ENCODE data around the gene NEDD4L. TPM values are rescaled to one million over a fixed set of nuclear protein-coding genes. Genes with fewer than 3 reads are reported as not detected.

Gene NEDD4L
- total and polyA plus RNA-seq, 5 donors from 2014 or later: 4.4 to 19.6 (median 7.8) TPM

DNA sequence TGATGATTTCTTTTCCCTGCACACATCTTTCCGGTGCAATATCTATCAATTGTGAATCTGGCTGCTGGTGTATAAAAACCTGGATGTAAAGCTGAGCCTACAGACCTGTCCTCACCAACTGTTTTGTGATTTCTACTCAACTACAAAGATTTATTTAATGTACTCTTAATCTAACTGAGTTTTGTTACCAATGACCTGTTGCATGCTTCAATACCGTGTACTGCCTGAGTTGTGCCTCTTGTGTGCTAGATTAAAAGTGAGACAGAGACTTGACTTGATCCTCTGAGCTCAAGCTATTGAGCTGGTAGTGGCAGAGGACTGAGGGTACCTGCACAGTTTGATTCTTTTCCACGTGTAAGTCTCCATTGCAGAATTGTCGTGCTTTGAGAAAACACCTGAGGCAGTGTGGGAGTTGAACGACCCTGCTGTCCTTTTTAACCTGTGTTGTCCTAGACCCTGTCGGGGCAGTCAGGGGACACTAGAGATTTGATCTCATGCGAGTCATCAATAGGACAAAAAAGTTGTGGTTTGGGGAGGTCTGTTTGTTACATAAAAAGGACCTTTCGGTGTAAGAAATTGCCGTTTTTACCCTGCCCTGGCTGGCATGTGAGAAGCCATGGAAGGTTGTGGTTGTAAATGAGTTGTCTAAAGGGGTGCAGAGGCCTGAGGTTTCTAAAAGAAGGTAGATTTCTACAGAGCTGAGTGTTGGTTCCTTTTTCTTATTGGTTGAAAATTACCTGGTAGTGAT is 353.5 kb downstream of the NEDD4L start:
- peaks cover 4% of the 10 kb centered on the region for H3K27me3 Mint-ChIP-seq

DNA sequence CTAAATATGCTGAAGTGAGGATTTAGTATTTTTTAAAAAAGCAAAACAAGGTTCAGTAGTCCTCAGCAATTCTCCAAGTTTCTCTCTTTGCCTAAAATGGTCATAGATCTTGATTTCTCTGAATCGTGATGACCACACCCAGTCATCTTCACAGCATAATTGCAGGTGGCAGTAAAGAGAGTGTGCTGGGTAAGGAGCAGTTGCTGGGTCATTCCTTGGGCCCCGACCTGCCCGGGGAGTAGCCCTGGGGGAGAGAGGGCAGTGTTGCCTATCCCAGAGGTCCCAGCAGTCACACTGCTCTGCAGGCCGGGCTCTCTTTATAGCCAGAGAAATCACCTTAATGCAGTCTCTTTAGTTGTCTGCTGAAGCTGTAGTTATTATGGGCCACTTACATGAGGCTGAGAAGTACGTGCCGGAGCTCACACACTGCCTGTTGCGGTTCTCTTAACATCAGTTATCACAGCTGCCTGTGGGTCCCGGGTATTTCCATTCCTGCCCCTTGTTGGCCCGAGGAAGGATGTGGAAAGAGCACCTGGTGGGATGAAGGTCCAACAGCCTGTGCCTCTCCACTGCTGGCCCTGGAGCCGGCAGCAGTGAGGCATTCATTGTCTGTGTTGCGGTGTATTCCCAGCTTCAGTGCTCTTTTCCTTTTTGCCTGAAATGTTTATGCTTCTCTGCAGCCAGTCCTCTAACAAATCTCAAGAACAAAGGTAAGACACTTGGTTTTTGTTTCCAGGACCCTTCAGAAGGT is 354.8 kb downstream of the NEDD4L start:
- Histone ChIP-seq H3K27ac (ENCODE audit: insufficient read depth, low read length, poor library complexity, severe bottlenecking) (no peak overlapping the region), H3K36me3 (ENCODE audit: control insufficient read depth, insufficient read depth, low read length) (no peaks in the 10 kb centered on the region), H3K4me1 (ENCODE audit: control insufficient read depth, insufficient read depth, low read length, poor library complexity, severe bottlenecking) (no peaks in the 10 kb centered on the region), H3K9me3 (ENCODE audit: control insufficient read depth in 2 of 2, low read length in 2 of 2) (no peaks in the 10 kb centered on the region), H3K27me3 (ENCODE audit: control insufficient read depth, insufficient read depth, low read length) (no peaks in the 10 kb centered on the region), H3K4me3 (ENCODE audit: low read depth, low read length) (no peak overlapping the region)
- Mint-ChIP-seq H3K4me3 (no peak overlapping the region), H3K27me3 (peaks cover 9% of the 10 kb centered on the region), H3K4me1 (peaks cover 5 to 19% (median 12%) of the 10 kb centered on the region in 4 donors), H3K36me3 (no peaks in the 10 kb centered on the region), H3K9me3 (no peaks in the 10 kb centered on the region), H3K27ac (no peak overlapping the region)
- ATAC-seq (ENCODE audit: low read depth in 2 of 2) (no peak), DNase-seq (peak in 1 of 3 donors; percentile 19)

More for the DNA sequence above, 353.5 kb downstream of the NEDD4L start:
- Mint-ChIP-seq H3K4me1 (peaks cover 5 to 19% (median 12%) of the 10 kb centered on the region in 4 donors), H3K27ac (no peak overlapping the region), H3K36me3 (peaks cover 4% of the 10 kb centered on the region), H3K4me3 (peak overlapping the region in 1 of 4 donors; percentile 36), H3K9me3 (no peaks in the 10 kb centered on the region)
- Histone ChIP-seq H3K9me3 (ENCODE audit: control insufficient read depth in 2 of 2, low read length in 2 of 2) (no peaks in the 10 kb centered on the region), H3K27me3 (ENCODE audit: control insufficient read depth, insufficient read depth, low read length) (no peaks in the 10 kb centered on the region), H3K4me3 (ENCODE audit: low read depth, low read length) (no peak overlapping the region), H3K4me1 (ENCODE audit: control insufficient read depth, insufficient read depth, low read length, poor library complexity, severe bottlenecking) (no peaks in the 10 kb centered on the region), H3K27ac (ENCODE audit: insufficient read depth, low read length, poor library complexity, severe bottlenecking) (no peak overlapping the region), H3K36me3 (ENCODE audit: control insufficient read depth, insufficient read depth, low read length) (no peaks in the 10 kb centered on the region)
- DNase-seq: no peak
- no peak for ATAC-seq (ENCODE audit: low read depth in 2 of 2)

DNA sequence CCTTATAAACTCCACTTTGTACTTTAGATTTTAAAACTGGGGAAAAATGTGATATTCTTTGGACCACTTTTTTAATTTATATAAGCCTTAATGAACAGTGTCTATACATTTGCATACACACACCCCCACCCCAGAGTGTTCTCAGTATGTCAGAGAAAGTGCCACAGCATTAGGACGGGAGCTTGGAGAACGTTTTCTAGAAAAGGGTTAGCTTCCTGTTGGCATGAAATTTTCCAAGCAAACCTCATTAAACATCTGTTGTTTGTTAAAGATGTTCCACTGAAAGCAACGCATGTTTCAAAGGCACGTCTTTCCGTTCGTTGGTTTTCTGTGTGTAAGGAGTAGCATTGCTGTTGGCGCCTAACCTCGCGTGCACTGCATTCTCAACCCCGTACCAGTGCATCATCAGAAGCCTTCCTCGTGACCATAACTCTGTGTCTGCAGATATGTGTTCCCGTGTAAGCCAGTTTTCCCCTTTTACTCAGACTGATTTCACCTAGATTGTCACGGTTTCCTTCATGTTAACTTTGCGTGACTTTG is 356.4 kb downstream of the NEDD4L start:
- H3K4me3 Mint-ChIP-seq: peak overlapping the region in 2 of 4 donors; percentile 22 to 27
- H3K27ac Mint-ChIP-seq: no peak overlapping the region

DNA sequence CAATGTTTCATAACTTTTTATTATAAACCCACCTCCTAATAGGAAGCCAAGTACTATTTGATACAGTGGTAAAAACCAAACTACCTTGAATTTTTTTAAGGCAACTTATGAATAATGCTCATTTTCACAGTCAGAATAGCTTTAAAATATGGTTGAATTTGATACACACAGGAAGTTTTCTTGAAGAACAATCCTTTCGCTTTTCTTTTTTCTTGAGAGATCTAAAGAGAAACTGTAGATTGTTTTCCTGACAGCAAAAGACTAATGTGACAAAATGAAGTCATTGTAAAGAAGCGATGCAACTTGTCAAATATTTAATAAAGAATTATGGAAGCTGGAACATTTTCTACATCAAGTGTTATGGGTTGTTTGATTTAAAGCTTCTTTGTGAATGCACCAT is 357.2 kb downstream of the NEDD4L start:
- ATAC-seq (ENCODE audit: low read depth in 2 of 2) (no peak), DNase-seq (peak in 1 of 3 donors; percentile 53)
- no peaks in the 10 kb centered on the region for H3K36me3 ChIP-seq (ENCODE audit: control insufficient read depth, insufficient read depth, low read length)
- H3K4me1 ChIP-seq (ENCODE audit: control insufficient read depth, insufficient read depth, low read length, poor library complexity, severe bottlenecking): no peaks in the 10 kb centered on the region
- H3K27me3 ChIP-seq (ENCODE audit: control insufficient read depth, insufficient read depth, low read length): no peaks in the 10 kb centered on the region
- Mint-ChIP-seq H3K4me3 (no peak overlapping the region), H3K36me3 (no peaks in the 10 kb centered on the region), H3K9me3 (no peaks in the 10 kb centered on the region), H3K4me1 (peaks cover 5 to 19% (median 12%) of the 10 kb centered on the region in 4 donors), H3K27ac (peak overlapping the region in 1 of 3 donors; percentile 47), H3K27me3 (peaks cover 9% of the 10 kb centered on the region)
- H3K27ac ChIP-seq (ENCODE audit: insufficient read depth, low read length, poor library complexity, severe bottlenecking): no peak overlapping the region
- H3K9me3 ChIP-seq (ENCODE audit: control insufficient read depth in 2 of 2, low read length in 2 of 2): no peaks in the 10 kb centered on the region
- no peak overlapping the region for H3K4me3 ChIP-seq (ENCODE audit: low read depth, low read length)

More for the DNA sequence above, 356.4 kb downstream of the NEDD4L start:
- ATAC-seq (ENCODE audit: low read depth in 2 of 2) (no peak), DNase-seq (peak in 1 of 3 donors; percentile 48)
- Histone ChIP-seq H3K9me3 (ENCODE audit: control insufficient read depth in 2 of 2, low read length in 2 of 2) (no peaks in the 10 kb centered on the region), H3K4me1 (ENCODE audit: control insufficient read depth, insufficient read depth, low read length, poor library complexity, severe bottlenecking) (no peaks in the 10 kb centered on the region), H3K27me3 (ENCODE audit: control insufficient read depth, insufficient read depth, low read length) (no peaks in the 10 kb centered on the region), H3K27ac (ENCODE audit: insufficient read depth, low read length, poor library complexity, severe bottlenecking) (no peak overlapping the region), H3K4me3 (ENCODE audit: low read depth, low read length) (peak overlapping the region; percentile 29), H3K36me3 (ENCODE audit: control insufficient read depth, insufficient read depth, low read length) (no peaks in the 10 kb centered on the region)
- H3K36me3 Mint-ChIP-seq: no peaks in the 10 kb centered on the region
- peaks cover 9% of the 10 kb centered on the region for H3K27me3 Mint-ChIP-seq
- H3K4me1 Mint-ChIP-seq: peaks cover 5 to 19% (median 12%) of the 10 kb centered on the region in 4 donors
- H3K9me3 Mint-ChIP-seq: no peaks in the 10 kb centered on the region

DNA sequence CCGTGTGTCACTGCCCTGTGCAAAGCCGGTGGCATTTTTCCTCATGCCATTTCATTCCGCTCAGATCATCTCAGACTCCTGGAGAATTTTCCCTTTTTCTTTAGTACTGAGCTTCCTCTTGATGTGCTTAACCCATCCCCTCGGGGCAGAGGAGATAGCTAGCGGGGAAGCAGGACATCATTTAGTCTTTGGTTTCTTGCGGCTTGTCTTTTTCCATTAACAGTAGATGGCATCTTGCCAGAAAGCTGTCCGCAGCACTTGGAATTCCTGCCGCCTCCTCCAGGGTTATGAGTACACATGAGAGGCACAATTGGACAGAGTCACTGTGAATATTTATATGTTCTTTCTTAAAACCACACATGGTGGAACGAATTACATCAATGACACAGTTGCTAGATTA is 358.2 kb downstream of the NEDD4L start:
- Histone ChIP-seq H3K9me3 (ENCODE audit: control insufficient read depth in 2 of 2, low read length in 2 of 2) (no peaks in the 10 kb centered on the region), H3K4me3 (ENCODE audit: low read depth, low read length) (no peak overlapping the region), H3K36me3 (ENCODE audit: control insufficient read depth, insufficient read depth, low read length) (no peaks in the 10 kb centered on the region), H3K27ac (ENCODE audit: insufficient read depth, low read length, poor library complexity, severe bottlenecking) (no peak overlapping the region), H3K27me3 (ENCODE audit: control insufficient read depth, insufficient read depth, low read length) (no peaks in the 10 kb centered on the region), H3K4me1 (ENCODE audit: control insufficient read depth, insufficient read depth, low read length, poor library complexity, severe bottlenecking) (no peaks in the 10 kb centered on the region)
- H3K4me1 Mint-ChIP-seq: peaks cover 5 to 19% (median 12%) of the 10 kb centered on the region in 4 donors
- H3K9me3 Mint-ChIP-seq: no peaks in the 10 kb centered on the region
- no peaks in the 10 kb centered on the region for H3K36me3 Mint-ChIP-seq
- H3K27ac Mint-ChIP-seq: no peak overlapping the region
- DNase-seq (no peak), ATAC-seq (ENCODE audit: low read depth in 2 of 2) (no peak)
- peaks cover 9% of the 10 kb centered on the region for H3K27me3 Mint-ChIP-seq
- no peak overlapping the region for H3K4me3 Mint-ChIP-seq

DNA sequence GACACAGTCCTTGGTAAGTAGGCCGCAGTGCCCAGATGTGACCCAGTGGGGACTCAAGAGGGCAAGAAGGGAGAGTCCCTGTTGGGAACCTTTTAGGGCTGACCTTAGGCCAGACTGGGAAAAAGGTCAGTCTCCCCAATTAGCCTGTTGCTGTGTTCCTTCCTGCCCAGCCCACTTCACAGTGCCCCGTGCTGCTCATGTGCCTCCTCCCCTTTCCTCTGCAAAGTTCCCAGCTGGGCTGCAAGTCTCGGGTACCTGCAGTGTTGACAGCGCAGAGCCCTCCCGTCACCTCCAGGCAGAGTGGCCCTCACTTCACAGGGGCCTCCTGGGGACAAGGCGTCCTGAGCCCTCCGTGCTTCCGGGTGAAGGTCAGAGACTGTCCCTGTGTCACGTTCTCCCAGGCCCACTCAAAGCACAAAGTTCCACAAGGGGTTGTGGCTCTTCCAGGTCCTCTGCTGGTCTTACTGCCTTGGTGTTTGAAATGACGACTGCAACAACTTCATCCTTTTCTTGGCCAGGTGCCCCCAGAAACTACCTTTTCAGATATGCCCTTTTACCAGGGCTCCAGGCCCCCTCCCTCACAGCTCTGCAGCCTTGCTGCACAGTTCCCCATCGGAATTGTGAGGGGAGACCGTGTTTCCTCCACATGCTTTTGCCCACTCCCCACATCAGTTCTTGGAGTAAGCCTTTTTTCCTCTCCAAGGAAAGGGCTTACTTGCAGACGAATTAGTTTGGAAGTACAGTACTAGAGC is 359.1 kb downstream of the NEDD4L start:
- Mint-ChIP-seq H3K27me3 (peaks cover 8% of the 10 kb centered on the region), H3K36me3 (no peaks in the 10 kb centered on the region), H3K4me3 (no peak overlapping the region), H3K4me1 (peaks cover 5 to 19% (median 12%) of the 10 kb centered on the region in 4 donors), H3K9me3 (no peaks in the 10 kb centered on the region), H3K27ac (no peak overlapping the region)
- Histone ChIP-seq H3K36me3 (ENCODE audit: control insufficient read depth, insufficient read depth, low read length) (no peaks in the 10 kb centered on the region), H3K27ac (ENCODE audit: insufficient read depth, low read length, poor library complexity, severe bottlenecking) (no peak overlapping the region), H3K27me3 (ENCODE audit: control insufficient read depth, insufficient read depth, low read length) (peaks cover 2% of the 10 kb centered on the region), H3K9me3 (ENCODE audit: control insufficient read depth in 2 of 2, low read length in 2 of 2) (no peaks in the 10 kb centered on the region), H3K4me3 (ENCODE audit: low read depth, low read length) (no peak overlapping the region), H3K4me1 (ENCODE audit: control insufficient read depth, insufficient read depth, low read length, poor library complexity, severe bottlenecking) (no peaks in the 10 kb centered on the region)
- DNase-seq (no peak), ATAC-seq (ENCODE audit: low read depth in 2 of 2) (no peak)

DNA sequence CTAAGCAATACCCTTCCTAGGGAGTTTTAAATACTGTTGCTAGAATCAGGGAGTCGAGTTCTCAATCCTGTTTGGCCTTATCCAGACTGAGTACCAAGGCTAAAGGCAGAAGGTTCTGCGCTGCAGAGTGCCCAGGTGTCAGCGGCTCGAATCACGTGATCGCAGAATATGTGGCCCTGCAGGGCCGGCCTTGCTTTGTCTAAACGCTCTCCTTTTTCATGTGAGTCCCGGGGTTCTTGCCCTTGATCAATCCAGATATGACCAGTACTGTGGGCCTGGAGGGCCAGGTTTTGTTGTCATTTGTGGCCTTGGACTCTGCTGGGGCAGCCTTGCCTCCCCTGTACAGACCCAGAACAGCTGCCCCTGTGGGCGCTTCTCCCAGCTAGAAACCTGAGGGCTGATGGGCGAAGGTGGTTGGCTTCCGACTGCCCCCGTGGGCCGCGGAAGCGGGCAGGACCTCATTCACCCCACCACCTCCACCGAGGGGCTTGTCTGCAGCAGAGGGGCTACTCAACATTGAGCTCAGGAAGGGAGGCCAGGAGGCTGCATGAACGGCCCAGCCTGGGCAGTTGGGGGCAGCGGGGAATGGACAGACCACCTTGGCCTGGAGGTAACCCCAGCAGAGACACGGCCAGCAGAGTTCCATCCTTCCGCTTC is 359.9 kb downstream of the NEDD4L start:
- peak overlapping the region in 1 of 3 donors; percentile 41 for H3K27ac Mint-ChIP-seq
- Histone ChIP-seq H3K36me3 (ENCODE audit: control insufficient read depth, insufficient read depth, low read length) (no peaks in the 10 kb centered on the region), H3K9me3 (ENCODE audit: control insufficient read depth in 2 of 2, low read length in 2 of 2) (no peaks in the 10 kb centered on the region), H3K27me3 (ENCODE audit: control insufficient read depth, insufficient read depth, low read length) (peaks cover 2% of the 10 kb centered on the region), H3K4me1 (ENCODE audit: control insufficient read depth, insufficient read depth, low read length, poor library complexity, severe bottlenecking) (no peaks in the 10 kb centered on the region), H3K4me3 (ENCODE audit: low read depth, low read length) (no peak overlapping the region), H3K27ac (ENCODE audit: insufficient read depth, low read length, poor library complexity, severe bottlenecking) (no peak overlapping the region)
- ATAC-seq (ENCODE audit: low read depth in 2 of 2) (no peak), DNase-seq (no peak)
- H3K4me3 Mint-ChIP-seq: no peak overlapping the region
- H3K36me3 Mint-ChIP-seq: no peaks in the 10 kb centered on the region
- H3K4me1 Mint-ChIP-seq: peaks cover 5 to 19% (median 10%) of the 10 kb centered on the region in 4 donors
- H3K9me3 Mint-ChIP-seq: no peaks in the 10 kb centered on the region
- H3K27me3 Mint-ChIP-seq: peaks cover 5% of the 10 kb centered on the region

All from CD4-positive, CD25-positive, alpha-beta regulatory T cell (primary cell).